ENCODE results near the gene WNK1.

WNK1 gene

GRCh38 chr12:951176-951575 lies 198.8 kb downstream of the WNK1 start:
- no peak for DNase-seq (ENCODE audit: low read depth)

GRCh38 chr12:953776-954175 lies 201.4 kb downstream of the WNK1 start:
- DNase-seq (ENCODE audit: low read depth), result peak; percentile 46

DNA sequence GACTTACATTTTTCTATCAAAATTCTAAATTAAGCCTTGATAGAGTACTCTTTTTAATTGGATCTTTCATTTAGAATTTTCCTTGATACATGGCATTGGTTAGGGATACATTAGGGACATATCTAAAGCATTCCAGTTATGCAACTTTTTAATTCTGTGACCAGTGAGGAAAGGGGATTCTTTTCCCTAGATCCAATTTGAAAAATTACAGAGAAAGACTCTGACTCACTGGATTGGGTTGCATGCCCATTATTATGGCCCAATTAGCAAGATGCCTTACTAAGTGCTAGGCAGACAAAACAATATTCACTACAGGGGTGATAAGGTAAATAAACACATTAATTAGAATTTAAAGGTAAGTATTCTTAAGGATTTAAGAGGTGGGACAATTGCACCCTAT lies 202.4 kb downstream of the WNK1 start:
- DNase-seq (ENCODE audit: low read depth), result no peak

GRCh38 chr12:955939-956338 lies 203.6 kb downstream of the WNK1 start:
- no peak for DNase-seq (ENCODE audit: low read depth)

DNA sequence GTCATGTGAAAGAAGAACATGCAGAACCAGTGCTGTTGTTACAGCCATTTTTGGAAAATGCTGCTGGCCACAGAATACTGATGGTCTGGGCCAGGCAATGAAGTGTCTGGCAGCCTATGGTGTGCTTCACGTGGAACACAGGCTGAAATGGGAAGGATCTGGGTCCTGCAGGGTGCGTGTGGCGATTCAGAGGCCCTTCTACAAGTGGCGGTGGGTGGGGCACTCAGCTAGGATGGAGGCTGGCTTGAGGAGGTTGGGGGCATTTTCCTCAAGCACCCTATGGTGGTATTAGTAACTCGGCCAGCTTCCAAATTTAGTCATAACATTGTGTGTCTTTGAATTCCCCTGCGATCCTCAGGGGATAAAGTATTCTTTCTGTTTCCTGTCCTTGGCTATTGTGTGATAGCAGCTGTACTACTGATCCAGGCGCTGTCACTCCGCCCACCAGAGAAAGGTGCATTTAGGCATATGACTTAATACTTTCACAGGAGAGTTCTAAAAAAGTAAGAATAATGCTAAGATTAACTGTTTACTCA lies 206.3 kb downstream of the WNK1 start:
- DNase-seq (ENCODE audit: low read depth), result no peak

Data from GM04504 (cell line).